Measurements from ENCODE around the gene PUM1.
"Not testable (repeated sequence)": the region's sequence is repeated elsewhere in the genome, so short reads cannot be mapped to it uniquely, and the experiment has no call there.

Gene PUM1

GRCh38 chr1:31054958-31055481 is 10.5 kb downstream of the PUM1 start:
- in situ Hi-C loops (cut with HindIII; ENCODE audit: low sequenced_read_pairs): no loop called here
- H3K4me3 ChIP-seq (ENCODE audit: low read depth, low read length): no peak overlapping the region
- no peak for TF ChIP-seq CTCF (IDR thresholded peaks at IDR 0.05; ENCODE audit: low read depth, low read length)
- no peak for DNase-seq (ENCODE audit: low read depth, low spot score)

- in situ Hi-C loops (cut with HindIII; ENCODE audit: low sequenced_read_pairs): no loop called here
- peak; percentile 44 for DNase-seq (ENCODE audit: low read depth, low spot score)
- TF ChIP-seq CTCF (IDR thresholded peaks at IDR 0.05; ENCODE audit: low read depth, low read length): no peak
- no peak overlapping the region for H3K4me3 ChIP-seq (ENCODE audit: low read depth, low read length)
These were observed 11.2 kb downstream of the PUM1 start for GRCh38 chr1:31054349-31054748.

- DNase-seq (ENCODE audit: low read depth, low spot score); H3K4me3 ChIP-seq (ENCODE audit: low read depth, low read length); in situ Hi-C loops (cut with HindIII; ENCODE audit: low sequenced_read_pairs): not testable (repeated sequence)
These were observed 12.9 kb downstream of the PUM1 start for GRCh38 chr1:31052613-31053012.

- no peak overlapping the region for H3K4me3 ChIP-seq (ENCODE audit: low read depth, low read length)
- in situ Hi-C loops (cut with HindIII; ENCODE audit: low sequenced_read_pairs): no loop called here
- no peak for TF ChIP-seq CTCF (IDR thresholded peaks at IDR 0.05; ENCODE audit: low read depth, low read length)
- no peak for DNase-seq (ENCODE audit: low read depth, low spot score)
These were observed 13.9 kb downstream of the PUM1 start for GRCh38 chr1:31051611-31052010.

DNA sequence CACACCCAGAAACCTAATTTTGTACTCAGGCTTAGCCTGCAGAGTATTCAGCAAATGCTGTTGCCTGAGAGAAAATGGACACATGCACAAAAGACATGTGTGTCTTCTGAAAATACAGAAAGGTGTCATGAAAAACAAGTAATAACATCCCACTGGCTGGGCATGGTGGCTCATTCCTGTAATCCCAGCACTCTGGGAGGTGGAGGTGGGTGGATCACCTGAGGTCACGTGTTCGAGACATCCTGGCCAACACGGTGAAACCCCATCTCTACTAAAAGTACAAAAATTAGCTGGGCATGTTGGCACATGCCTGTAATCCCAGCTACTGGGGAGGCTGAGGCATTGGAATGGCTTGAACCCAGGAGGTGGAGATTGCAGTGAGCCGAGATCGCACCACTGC is 18.0 kb downstream of the PUM1 start:
- DNase-seq (ENCODE audit: low read depth, low spot score); H3K4me3 ChIP-seq (ENCODE audit: low read depth, low read length); in situ Hi-C loops (cut with HindIII; ENCODE audit: low sequenced_read_pairs): not testable (repeated sequence)

- DNase-seq (ENCODE audit: low read depth, low spot score): no peak
These were observed 21.9 kb downstream of the PUM1 start for GRCh38 chr1:31043631-31044030.

GRCh38 chr1:31042656-31043055 is 22.9 kb downstream of the PUM1 start:
- DNase-seq (ENCODE audit: low read depth, low spot score): no peak
- in situ Hi-C loops (cut with HindIII; ENCODE audit: low sequenced_read_pairs): no loop called here
- H3K4me3 ChIP-seq (ENCODE audit: low read depth, low read length): no peak overlapping the region
- TF ChIP-seq CTCF (IDR thresholded peaks at IDR 0.05; ENCODE audit: low read depth, low read length): no peak

More at GRCh38 chr1:31043631-31044030, 21.9 kb downstream of the PUM1 start:
- no peak overlapping the region for H3K4me3 ChIP-seq (ENCODE audit: low read depth, low read length)
- no peak for TF ChIP-seq CTCF (IDR thresholded peaks at IDR 0.05; ENCODE audit: low read depth, low read length)
- in situ Hi-C loops (cut with HindIII; ENCODE audit: low sequenced_read_pairs): no loop called here

DNA sequence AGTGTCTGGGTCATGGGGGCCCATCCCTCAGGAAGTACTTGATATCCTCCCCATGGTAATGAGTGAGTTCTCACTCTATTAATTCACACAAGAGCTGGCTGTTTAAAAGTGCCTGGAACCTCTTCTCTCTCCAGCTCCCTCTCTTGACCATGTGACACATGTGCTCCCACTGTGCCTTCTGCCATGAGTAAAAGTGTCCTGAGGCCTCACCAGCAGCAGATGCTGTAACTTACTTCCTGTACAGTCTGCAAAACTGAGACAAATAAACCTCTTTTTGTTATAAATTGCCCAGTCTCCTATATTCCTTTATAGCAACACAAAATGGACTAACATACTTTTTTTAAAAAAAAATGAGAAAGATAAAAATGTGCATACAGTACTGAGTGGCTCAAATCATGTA is 24.0 kb downstream of the PUM1 start:
- no peak for TF ChIP-seq CTCF (IDR thresholded peaks at IDR 0.05; ENCODE audit: low read depth, low read length)
- in situ Hi-C loops (cut with HindIII; ENCODE audit: low sequenced_read_pairs): no loop called here
- no peak for DNase-seq (ENCODE audit: low read depth, low spot score)
- no peak overlapping the region for H3K4me3 ChIP-seq (ENCODE audit: low read depth, low read length)
